Endometrial microvascular endothelial cells (primary cell): Measurements from ENCODE around the gene ECE2. TPM values are rescaled to one million over a fixed set of nuclear protein-coding genes. Genes with fewer than 3 reads are reported as not detected.
"Not testable (repeated sequence)": the region's sequence is repeated elsewhere in the genome, so short reads cannot be mapped to it uniquely, and the experiment has no call there.

Source experiments
- in situ Hi-C: cut with HindIII; loops from 2 replicates; pipeline ENCODE4 v1.10.0; 2017; ENCODE audit warnings: low sequenced_read_pairs, low pct_unique_long_range_greater_than_20kb; ENCODE audit errors: inconsistent ontology term
- total RNA-seq: library from RNA; depleted of rRNA; stranded (reverse); fragments of >200 nt; gene quantifications from one replicate; pipeline ENCODE4 v1.2.3, GENCODE V29; 2015; ENCODE audit errors: inconsistent ontology term

ECE2 gene
- total RNA-seq, 1 donor from 2014 or later: not detected

- in situ Hi-C loops: no loop called here
Observed at GRCh38 chr3:184261270-184261853, 14.5 kb upstream of the ECE2 start, which contains the start of gene CAMK2N2. TSS of gene CAMK2N2 (minus strand) at chr3:184261553. CDS start at chr3:184261285, 268 bp downstream.

- in situ Hi-C loops: no loop called here
Observed at GRCh38 chr3:184261854-184262763, 13.7 kb upstream of the ECE2 start.

- in situ Hi-C loops: no loop called here
Observed at GRCh38 chr3:184262764-184263179, 13.1 kb upstream of the ECE2 start.

- in situ Hi-C loops: not testable (repeated sequence)
Observed at GRCh38 chr3:184267249-184267648, 8.6 kb upstream of the ECE2 start.

- in situ Hi-C loops: no loop called here
Observed at GRCh38 chr3:184272269-184272668, 3.6 kb upstream of the ECE2 start.

GRCh38 chr3:184275381-184275701 is 481 bp upstream of the ECE2 start:
- in situ Hi-C loops: no loop called here

GRCh38 chr3:184277366-184277765 is 1.5 kb downstream of the ECE2 start:
- in situ Hi-C loops: no loop called here

GRCh38 chr3:184282941-184283340 is 7.1 kb downstream of the ECE2 start:
- in situ Hi-C loops: no loop called here

- in situ Hi-C loops: no loop called here
Observed at GRCh38 chr3:184283681-184284080, 7.9 kb downstream of the ECE2 start.

GRCh38 chr3:184284696-184285095 is 8.9 kb downstream of the ECE2 start:
- in situ Hi-C loops: no loop called here

- in situ Hi-C loops: no loop called here
Observed at GRCh38 chr3:184289426-184289938, 13.7 kb downstream of the ECE2 start.

- in situ Hi-C loops: no loop called here
Observed at GRCh38 chr3:184290331-184290730, 14.5 kb downstream of the ECE2 start.

GRCh38 chr3:184291044-184291737 is 15.4 kb downstream of the ECE2 start:
- in situ Hi-C loops: no loop called here

- in situ Hi-C loops: no loop called here
Observed at GRCh38 chr3:184291738-184292445, 16.1 kb downstream of the ECE2 start.

- in situ Hi-C loops: no loop called here
Observed at GRCh38 chr3:184295771-184296170, 19.9 kb downstream of the ECE2 start.

- in situ Hi-C loops: no loop called here
Observed at GRCh38 chr3:184296616-184297015, 20.8 kb downstream of the ECE2 start.

GRCh38 chr3:184298759-184299487 is 23.1 kb downstream of the ECE2 start, which contains the start of gene PSMD2:
TSS of gene PSMD2 (plus strand) at chr3:184299241. CDS start at chr3:184299267, 26 bp downstream.
- in situ Hi-C loops: no loop called here
